Loucy (cell line): ENCODE measurements around the gene HOXA11.
A peak's percentile ranks its signal among the peaks of the same experiment; 100 is the strongest.

Experiments
- H2AFZ ChIP-seq: fragments of 200-600 bp; sonication (generic); 2 replicates; pipeline ENCODE4 v1.6.0; 2016; ENCODE audit warnings: antibody characterized with exemption, mild to moderate bottlenecking, low read length, moderate library complexity
- H3F3A ChIP-seq: fragments of 200-600 bp; 2 replicates; pipeline ENCODE4 v1.6.0; 2016; ENCODE audit warnings: antibody characterized with exemption, low read depth, mild to moderate bottlenecking
- H3K27me3 ChIP-seq: fragments of 200-600 bp; sonication (generic); 2 replicates; pipeline ENCODE4 v1.6.1; 2014; ENCODE audit warnings: low read length, mild to moderate bottlenecking; ENCODE audit not compliant: insufficient read depth, poor library complexity, severe bottlenecking
- H3K36me3 ChIP-seq: fragments of 200-600 bp; sonication (generic); 2 replicates; pipeline ENCODE4 v1.6.1; 2016; ENCODE audit warnings: low read length; ENCODE audit not compliant: insufficient read depth
- H3K4me1 ChIP-seq: fragments of 200-600 bp; sonication (generic); 2 replicates; pipeline ENCODE4 v1.5.1; 2014; ENCODE audit warnings: low read length, mild to moderate bottlenecking; ENCODE audit not compliant: insufficient read depth, poor library complexity, severe bottlenecking
- H3K4me2 ChIP-seq: fragments of 200-600 bp; sonication (generic); 2 replicates; pipeline ENCODE4 v1.6.0; 2014; ENCODE audit warnings: antibody characterized with exemption, low read length, low read depth, mild to moderate bottlenecking; ENCODE audit not compliant: poor library complexity, severe bottlenecking
- H3K4me3 ChIP-seq: fragments of 200-600 bp; sonication (generic); 2 replicates; pipeline ENCODE4 v1.5.1; 2014; ENCODE audit warnings: low read length, mild to moderate bottlenecking, mixed read lengths; ENCODE audit not compliant: poor library complexity, severe bottlenecking
- H3K79me2 ChIP-seq: fragments of 200-600 bp; sonication (generic); 2 replicates; pipeline ENCODE4 v1.6.1; 2014; ENCODE audit warnings: low read length; ENCODE audit not compliant: insufficient read depth
- H3K9ac ChIP-seq: fragments of 200-600 bp; sonication (generic); 2 replicates; pipeline ENCODE4 v1.6.0; 2014; ENCODE audit warnings: mild to moderate bottlenecking, low read depth, low read length, moderate library complexity; ENCODE audit not compliant: poor library complexity, severe bottlenecking
- H3K9me2 ChIP-seq: fragments of 200-600 bp; sonication (generic); replicated peaks from 2 replicates; pipeline ENCODE4 v1.6.1; 2016; ENCODE audit warnings: low read depth, low read length, mixed read lengths
- H3K9me3 ChIP-seq: fragments of 200-600 bp; sonication (generic); 2 replicates; pipeline ENCODE4 v1.6.1; 2014; ENCODE audit warnings: mild to moderate bottlenecking, antibody characterized with exemption, low read length, low read depth; ENCODE audit not compliant: insufficient read depth
- H4K20me1 ChIP-seq: fragments of 200-600 bp; sonication (generic); 2 replicates; pipeline ENCODE4 v1.6.0; 2014; ENCODE audit warnings: antibody characterized with exemption, low read length, mild to moderate bottlenecking; ENCODE audit not compliant: insufficient read depth, poor library complexity, severe bottlenecking
- CTCF ChIP-seq: fragments of 200-600 bp; sonication (generic); conservative IDR thresholded peaks from 2 replicates; pipeline ENCODE4 v1.5.1; 2014; ENCODE audit warnings: mild to moderate bottlenecking, antibody characterized with exemption, low read length
- EZH2phosphoT487 ChIP-seq: fragments of 200-600 bp; IDR thresholded peaks from 2 replicates; pipeline ENCODE4 v1.6.1; 2018; ENCODE audit warnings: antibody characterized with exemption, mild to moderate bottlenecking, moderate library complexity, borderline replicate concordance

The HOXA11 gene

DNA sequence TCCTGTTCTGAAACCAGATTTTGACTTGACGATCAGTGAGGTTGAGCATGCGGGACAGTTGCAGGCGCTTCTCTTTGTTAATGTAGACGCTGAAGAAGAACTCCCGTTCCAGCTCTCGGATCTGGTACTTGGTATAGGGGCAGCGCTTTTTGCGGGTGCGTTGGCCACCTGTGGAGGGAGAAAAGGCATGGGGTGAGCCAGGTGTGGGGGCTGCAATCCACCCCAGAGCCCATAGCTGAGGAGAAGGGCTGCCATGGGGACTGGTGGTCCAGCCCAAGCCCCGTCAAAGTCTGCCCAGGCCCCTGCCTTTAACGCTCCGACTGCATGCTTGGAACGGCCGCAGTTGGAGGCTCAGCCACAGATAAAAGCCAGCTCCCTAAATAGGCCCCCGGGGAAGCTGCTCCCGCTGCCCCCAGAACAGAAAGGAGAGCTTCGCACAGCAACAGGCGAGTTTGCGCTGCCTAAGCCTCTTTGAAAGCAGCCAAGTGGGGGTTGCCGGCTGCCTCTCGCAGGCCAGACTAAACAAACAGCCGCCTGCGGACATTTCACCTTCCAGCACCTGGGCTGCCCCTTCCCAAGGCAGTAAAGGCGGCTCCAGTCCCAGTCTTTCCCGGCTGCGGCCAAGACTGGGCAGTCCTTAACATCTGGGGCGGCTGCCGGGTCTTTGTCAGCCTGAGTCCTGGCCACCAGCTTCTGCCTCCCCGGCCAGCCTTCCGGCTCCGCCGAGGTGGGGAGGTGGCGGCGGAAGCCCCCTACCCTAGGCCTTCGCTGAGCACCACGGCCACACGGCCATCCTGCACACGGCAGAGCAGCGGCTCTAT lies 2.0 kb downstream of the HOXA11 start:
- H3K27me3 ChIP-seq = peaks cover 45% of the 10 kb centered on the region
- peaks cover 8% of the 10 kb centered on the region; the same call in 1 of the 2 replicates for H3F3A ChIP-seq
- H2AFZ ChIP-seq = no peak overlapping the region
- peak overlapping the region; percentile 99 for H3K9ac ChIP-seq
- peak overlapping the region; percentile 98 for H3K4me2 ChIP-seq
- peaks cover 60% of the 10 kb centered on the region for H3K4me1 ChIP-seq
- H3K9me3 ChIP-seq = no peaks in the 10 kb centered on the region
- peaks cover 100% of the 10 kb centered on the region for H3K79me2 ChIP-seq
- H3K36me3 ChIP-seq = no peaks in the 10 kb centered on the region
- TF ChIP-seq EZH2phosphoT487 (no peak), CTCF (no peak)
- H3K4me3 ChIP-seq = peak overlapping the region; percentile 91
- H4K20me1 ChIP-seq = peaks cover 62% of the 10 kb centered on the region
- no peaks in the 10 kb centered on the region for H3K9me2 ChIP-seq

DNA sequence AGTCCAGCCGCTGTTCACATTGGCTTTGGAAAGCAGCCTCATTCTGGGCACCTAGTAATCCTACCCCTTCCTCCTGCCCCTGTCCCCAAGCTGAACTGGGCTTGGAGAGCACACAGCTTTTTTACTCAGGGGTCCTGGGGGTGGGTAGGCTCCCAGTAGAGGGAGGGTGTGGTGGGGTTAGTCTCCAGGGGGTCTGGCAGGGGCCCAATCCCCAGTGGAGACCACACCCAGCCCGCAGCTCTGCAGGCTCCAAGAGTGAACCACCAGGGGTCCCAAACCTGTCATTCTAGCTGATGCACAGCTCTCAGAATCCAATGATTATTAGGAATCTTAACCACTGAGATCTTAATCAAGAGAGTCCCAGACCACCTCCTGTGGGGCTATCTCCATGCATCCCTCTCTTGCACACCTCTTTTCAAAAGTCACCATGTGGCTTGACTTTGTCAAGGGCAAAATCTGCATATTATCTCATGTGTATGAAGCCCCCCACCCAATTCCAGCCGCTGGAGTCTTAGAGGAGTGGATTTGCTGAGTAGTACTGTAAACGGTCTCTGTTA lies 2.7 kb downstream of the HOXA11 start:
- peak overlapping the region; percentile 98 for H3K4me2 ChIP-seq
- H3K9me3 ChIP-seq = no peaks in the 10 kb centered on the region
- no peaks in the 10 kb centered on the region for H3K9me2 ChIP-seq
- peak overlapping the region; percentile 91 for H3K4me3 ChIP-seq
- peaks cover 8% of the 10 kb centered on the region; the same call in 1 of the 2 replicates for H3F3A ChIP-seq
- H3K9ac ChIP-seq = peak overlapping the region; percentile 99
- TF ChIP-seq EZH2phosphoT487 (no peak), CTCF (peak; percentile 37)
- H2AFZ ChIP-seq = no peak overlapping the region
- H4K20me1 ChIP-seq = peaks cover 68% of the 10 kb centered on the region
- H3K79me2 ChIP-seq = peaks cover 100% of the 10 kb centered on the region
- H3K4me1 ChIP-seq = peaks cover 58% of the 10 kb centered on the region
- H3K36me3 ChIP-seq = no peaks in the 10 kb centered on the region; the same call in 1 of the 2 replicates
- H3K27me3 ChIP-seq = peaks cover 44% of the 10 kb centered on the region

GRCh38 chr7:27181795-27182275 lies 3.2 kb downstream of the HOXA11 start:
- Histone ChIP-seq H3K9me3 (no peaks in the 10 kb centered on the region), H3K4me2 (peak overlapping the region; percentile 98), H3K79me2 (peaks cover 100% of the 10 kb centered on the region), H3K27me3 (peaks cover 47% of the 10 kb centered on the region), H3K4me1 (peaks cover 54% of the 10 kb centered on the region), H3F3A (peaks cover 8% of the 10 kb centered on the region; the same call in 1 of the 2 replicates), H3K36me3 (no peaks in the 10 kb centered on the region; the same call in 1 of the 2 replicates), H4K20me1 (peaks cover 68% of the 10 kb centered on the region), H3K9ac (peak overlapping the region; percentile 99), H2AFZ (no peak overlapping the region), H3K4me3 (peak overlapping the region; percentile 91), H3K9me2 (no peaks in the 10 kb centered on the region)
- TF ChIP-seq CTCF (no peak), EZH2phosphoT487 (no peak)
